ENCODE data around the gene RHBDD3.

RHBDD3 gene

GRCh38 chr22:29218758-29219408 is 48.9 kb downstream of the RHBDD3 start:
- no peak for DNase-seq (ENCODE audit: low read depth, low spot score)

DNA sequence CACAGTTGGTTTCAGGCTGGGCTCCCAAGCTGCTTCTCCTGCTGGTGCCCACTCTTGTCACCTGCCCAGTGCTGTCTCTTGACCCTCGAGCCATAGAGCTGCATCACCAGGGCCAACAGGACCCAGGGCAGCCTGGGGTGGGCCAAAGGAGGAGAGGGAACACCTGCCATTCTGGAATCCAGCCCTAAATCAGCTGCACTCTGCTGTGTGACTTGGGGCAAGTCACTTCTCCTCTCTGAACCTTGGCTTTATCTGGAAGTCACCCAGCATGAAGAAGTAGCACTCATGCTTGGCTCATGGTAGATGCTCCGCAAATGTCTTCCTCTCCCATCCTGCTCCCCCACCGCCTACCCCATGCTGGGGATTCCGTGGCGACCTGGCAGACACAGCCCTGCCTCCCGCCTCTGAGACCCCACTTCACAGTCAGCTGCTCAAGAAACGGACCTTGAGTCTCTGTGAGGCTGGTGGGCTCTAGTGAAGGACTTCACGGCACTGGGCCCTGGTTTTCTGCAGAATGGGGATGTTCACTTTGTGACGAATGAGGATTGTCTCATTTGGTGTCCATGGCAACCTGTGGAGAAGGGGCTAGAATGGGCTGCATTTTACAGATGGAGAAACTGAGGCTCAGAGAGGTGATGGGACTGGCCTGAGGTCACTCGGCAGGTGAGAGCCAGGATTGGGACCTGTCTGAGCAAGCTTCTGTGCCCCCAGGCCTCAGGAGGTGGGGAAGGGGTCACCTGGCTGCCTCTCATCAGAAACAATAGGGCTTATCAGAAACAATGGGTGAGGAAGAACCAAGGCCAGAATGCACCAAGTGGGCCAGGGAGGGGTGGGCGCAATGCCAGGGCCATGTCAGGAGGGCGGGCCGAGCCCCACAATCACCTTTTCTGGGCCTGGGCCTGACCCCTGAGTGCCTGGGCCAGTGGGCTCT is 49.7 kb downstream of the RHBDD3 start:
- DNase-seq (ENCODE audit: low read depth, low spot score), result no peak

DNA sequence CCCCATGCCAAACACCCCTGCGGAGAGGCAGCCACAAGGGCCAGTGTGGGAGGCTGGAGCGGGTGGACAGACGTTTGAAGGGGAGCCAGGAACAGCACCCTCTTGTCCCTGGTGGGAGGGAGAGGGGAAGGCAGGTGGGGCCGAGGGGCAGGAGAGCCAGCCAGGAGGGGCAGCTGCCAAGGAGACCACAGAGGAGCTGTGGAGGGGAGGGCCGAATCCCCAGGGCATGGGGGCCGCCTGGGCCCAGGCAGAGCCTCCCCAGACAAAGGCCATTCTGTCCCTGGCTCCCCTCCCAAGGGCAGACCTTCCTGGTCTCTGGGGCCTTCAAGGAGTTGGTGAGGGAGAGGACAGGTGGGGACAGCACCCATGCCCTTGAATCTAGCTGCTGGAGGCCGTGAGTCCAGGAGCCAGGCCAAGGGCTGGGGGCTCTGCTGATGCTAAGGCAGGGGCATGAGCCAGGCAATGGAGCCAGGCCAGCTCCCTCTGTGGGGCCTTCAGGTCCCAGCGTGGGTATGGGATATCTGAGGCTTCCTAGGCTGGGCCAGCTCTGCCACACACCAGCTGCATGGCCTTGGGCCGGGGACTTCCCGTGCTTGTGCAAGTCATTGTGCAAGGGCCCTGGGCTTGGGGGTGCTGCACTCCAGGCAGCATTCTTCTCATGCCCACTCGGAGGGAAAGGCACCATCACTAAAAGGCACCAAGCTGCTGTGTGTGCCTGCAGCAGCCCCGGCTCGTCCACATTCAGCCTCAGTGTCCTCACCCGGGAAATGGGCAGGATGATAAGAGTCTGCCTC is 50.7 kb downstream of the RHBDD3 start:
- no peak for DNase-seq (ENCODE audit: low read depth, low spot score)

DNA sequence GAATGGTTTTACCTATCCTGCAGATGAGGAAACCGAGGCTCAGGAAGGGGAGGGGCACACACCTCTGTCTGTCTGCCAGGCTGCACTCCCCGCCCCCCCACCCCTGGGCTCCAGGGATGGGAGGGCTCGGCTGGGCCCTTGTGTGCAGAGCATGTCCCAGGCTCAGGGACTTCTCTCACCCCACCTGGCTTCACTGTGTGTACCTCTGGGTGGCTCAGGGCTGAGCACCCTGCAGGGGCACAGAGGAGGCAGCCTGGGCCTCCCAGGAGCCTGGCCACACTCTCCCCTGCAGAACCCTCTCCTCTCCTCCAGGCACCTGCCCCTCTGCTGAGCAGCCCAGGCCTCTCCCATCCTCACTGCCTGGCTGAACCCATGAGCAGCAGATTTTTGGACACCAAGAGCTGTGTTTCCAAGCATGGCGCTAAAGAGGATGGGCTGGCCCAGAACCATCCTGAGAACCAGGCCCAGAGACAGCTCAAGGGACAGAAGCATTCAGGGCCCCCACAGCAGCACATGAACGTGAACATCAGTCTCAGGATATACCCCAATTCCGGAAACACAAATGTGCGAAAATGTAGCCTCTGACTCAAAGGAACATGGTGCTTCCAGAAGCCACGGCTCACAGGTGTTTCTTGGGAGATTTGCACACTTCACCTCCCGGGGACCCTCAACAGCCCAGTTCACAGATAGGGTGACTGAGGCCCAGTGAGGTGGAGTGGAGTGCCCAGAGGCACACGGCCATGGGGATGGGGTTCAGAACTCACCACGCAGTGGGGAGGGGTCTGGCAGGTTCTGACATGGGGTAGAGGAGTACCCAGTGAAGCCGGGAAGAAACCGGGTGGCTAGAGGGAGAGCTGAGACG is 51.5 kb downstream of the RHBDD3 start:
- no peak for DNase-seq (ENCODE audit: low read depth, low spot score)

GRCh38 chr22:29215012-29215860 is 52.5 kb downstream of the RHBDD3 start:
- no peak for DNase-seq (ENCODE audit: low read depth, low spot score)

DNA sequence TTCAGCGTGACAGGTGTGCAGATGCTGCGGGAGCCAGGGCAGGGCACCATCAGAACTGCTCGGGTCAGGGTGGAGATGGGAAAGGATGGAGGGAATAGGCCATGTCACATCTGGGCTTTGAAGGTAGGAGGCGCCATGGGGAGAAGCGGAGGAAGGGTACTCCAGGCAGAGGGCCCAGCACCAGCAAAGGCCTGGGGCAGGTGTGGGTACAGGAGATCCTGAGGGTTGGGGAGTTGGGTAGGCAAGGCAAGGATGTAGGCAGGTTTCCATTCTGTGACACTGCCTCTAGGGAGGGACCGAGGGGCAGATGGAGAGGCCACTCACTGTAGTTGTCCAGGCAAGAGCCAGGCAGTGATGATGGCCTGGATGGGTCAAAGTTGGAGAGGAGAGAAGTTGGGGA is 53.5 kb downstream of the RHBDD3 start:
- no peak for DNase-seq (ENCODE audit: low read depth, low spot score)

DNA sequence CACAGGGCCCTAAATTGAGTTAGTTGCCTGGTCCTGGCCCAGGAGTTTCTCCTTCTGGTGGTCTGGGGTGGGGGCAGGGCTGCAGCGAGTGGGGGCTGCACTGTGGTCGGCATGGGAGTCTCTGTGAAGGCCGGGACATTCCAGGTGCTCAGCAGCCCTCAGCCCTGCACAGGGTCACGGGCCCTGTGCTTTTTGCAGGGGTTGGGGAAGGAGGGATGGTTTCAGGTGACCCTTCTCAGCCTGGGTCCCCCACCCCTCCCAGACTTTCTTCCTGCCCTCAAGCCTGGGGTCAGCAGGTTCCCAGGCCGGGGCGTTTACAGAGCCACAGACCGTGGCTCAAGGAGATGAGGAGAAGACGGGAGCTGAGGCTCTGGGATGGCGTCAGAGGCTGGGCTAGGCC is 54.3 kb downstream of the RHBDD3 start:
- no peak for DNase-seq (ENCODE audit: low read depth, low spot score)

DNA sequence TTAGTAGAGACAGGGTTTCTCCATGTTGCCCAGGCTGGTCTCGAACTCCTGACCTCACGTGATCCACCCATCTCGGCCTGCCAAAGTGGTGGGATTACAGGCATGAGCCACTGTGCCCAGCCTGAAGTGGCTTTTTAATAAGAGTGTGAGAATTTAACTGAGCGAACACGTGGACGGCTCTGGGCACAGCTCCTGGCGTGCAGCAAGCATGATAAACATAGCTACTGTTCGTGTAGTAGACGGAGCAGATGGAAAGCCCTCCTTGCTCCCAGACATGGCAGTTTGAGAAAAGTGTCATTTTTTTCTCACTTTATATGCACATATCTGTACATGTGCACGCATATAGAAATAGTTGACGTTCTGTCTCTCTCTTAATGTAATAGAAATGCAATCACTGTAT is 55.0 kb downstream of the RHBDD3 start:
- no peak for DNase-seq (ENCODE audit: low read depth, low spot score)

GRCh38 chr22:29211466-29211865 is 56.3 kb downstream of the RHBDD3 start:
- no peak for DNase-seq (ENCODE audit: low read depth, low spot score)

GRCh38 chr22:29211066-29211465 is 56.7 kb downstream of the RHBDD3 start:
- no peak for DNase-seq (ENCODE audit: low read depth, low spot score)
